Kidney epithelial cell (primary cell): ENCODE measurements around the gene CATSPERD. TPM values are rescaled to one million over a fixed set of nuclear protein-coding genes. Genes with fewer than 3 reads are reported as not detected.
"Not testable (repeated sequence)": the region's sequence is repeated elsewhere in the genome, so short reads cannot be mapped to it uniquely, and the experiment has no call there.

Experiments used
- DNase-seq: peaks from one replicate; pipeline ENCODE4 v3.0.0-alpha.2; 2010; ENCODE audit warnings: low read depth
- H3K27me3 ChIP-seq: 2 replicates; pipeline ENCODE4 v1.6.0; 2011; ENCODE audit warnings: low read length; ENCODE audit not compliant: control insufficient read depth, insufficient read depth
- H3K36me3 ChIP-seq: 2 replicates; pipeline ENCODE4 v1.5.1; 2011; ENCODE audit warnings: low read length; ENCODE audit not compliant: control insufficient read depth, insufficient read depth
- H3K4me3 ChIP-seq: 2 replicates; pipeline ENCODE4 v1.5.1; 2011; ENCODE audit warnings: low read depth, mild to moderate bottlenecking, control low read depth, low read length
- total RNA-seq: library from RNA; depleted of rRNA; stranded (reverse); fragments of >200 nt; gene quantifications from 2 replicates; pipeline ENCODE4 v1.2.3, GENCODE V29; 2015
- TF ChIP-seq, protein P1 (sequence below): IDR thresholded peaks from 2 replicates; pipeline ENCODE4 v1.5.1; 2011; ENCODE audit warnings: mild to moderate bottlenecking, moderate library complexity, low read length, control low read depth, inconsistent platforms; ENCODE audit not compliant: insufficient read depth, poor library complexity, severe bottlenecking

CATSPERD gene
- total RNA-seq, 1 donor from 2014 or later = not detected

DNA sequence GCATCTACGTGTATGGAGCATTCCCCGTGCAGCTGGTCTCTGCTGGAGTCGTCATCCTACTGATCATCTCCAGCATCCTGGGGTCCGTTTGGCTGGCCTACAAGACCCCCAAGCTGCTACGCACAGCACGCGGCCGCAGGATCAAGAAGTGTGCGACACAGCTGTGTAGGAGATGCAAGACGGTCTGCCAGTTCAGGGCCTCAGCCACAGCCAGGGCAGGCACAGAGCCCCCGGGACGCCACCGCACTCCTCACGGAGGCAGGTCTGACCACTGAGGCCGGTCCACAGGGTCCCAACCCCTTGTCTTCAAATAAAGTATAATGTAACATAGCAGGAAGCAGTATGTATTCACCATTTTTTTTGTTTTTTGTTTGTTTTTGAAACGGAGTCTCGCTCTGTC, 58.0 kb downstream of the CATSPERD start:
- Histone ChIP-seq H3K4me3 (no peak overlapping the region), H3K36me3 (no peaks in the 10 kb centered on the region), H3K27me3 (peaks cover 8% of the 10 kb centered on the region)
- no peak for DNase-seq
- TF ChIP-seq, protein P1, sequence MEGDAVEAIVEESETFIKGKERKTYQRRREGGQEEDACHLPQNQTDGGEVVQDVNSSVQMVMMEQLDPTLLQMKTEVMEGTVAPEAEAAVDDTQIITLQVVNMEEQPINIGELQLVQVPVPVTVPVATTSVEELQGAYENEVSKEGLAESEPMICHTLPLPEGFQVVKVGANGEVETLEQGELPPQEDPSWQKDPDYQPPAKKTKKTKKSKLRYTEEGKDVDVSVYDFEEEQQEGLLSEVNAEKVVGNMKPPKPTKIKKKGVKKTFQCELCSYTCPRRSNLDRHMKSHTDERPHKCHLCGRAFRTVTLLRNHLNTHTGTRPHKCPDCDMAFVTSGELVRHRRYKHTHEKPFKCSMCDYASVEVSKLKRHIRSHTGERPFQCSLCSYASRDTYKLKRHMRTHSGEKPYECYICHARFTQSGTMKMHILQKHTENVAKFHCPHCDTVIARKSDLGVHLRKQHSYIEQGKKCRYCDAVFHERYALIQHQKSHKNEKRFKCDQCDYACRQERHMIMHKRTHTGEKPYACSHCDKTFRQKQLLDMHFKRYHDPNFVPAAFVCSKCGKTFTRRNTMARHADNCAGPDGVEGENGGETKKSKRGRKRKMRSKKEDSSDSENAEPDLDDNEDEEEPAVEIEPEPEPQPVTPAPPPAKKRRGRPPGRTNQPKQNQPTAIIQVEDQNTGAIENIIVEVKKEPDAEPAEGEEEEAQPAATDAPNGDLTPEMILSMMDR = no peak

DNA sequence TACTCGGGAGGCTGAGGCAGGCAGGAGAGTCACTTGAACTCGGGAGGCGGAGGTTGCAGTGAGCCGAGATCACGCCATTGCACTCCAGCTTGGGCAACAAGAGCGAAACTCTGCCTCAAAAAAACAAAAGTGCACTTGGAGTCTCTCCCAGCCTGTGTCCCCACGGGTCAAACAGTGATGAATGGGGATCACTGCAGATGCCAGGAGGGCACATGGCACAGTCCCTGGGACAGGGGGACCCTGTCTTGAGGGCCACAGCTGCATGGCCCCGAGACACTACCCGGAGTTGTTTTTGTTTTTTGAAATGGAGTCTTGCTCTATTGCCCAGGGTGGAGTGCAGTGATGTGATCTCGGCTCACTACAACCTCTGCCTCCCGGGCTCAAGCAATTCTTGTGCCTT, 60.5 kb downstream of the CATSPERD start:
- H3K36me3 ChIP-seq, DNase-seq, H3K4me3 ChIP-seq, H3K27me3 ChIP-seq: not testable (repeated sequence)

DNA sequence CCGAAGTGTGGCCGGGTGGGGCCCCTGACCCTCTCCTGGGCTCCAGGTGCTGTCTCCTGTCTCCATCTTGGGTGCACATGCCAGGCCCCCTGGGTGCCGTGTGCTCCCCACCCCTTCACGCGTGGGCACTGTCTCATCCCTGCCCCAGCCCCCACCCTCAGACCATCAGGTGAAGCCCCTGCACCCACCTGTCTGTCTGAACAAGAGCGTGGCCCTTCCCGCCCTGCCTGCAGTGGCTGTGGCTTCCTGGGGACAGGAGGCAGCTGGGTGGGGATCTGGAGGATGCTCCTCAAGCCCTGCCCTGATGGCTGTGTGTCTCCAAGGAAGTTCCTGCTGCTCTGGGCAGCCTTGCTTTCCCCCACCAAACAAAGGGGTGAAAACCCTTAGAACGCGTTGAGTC, 61.9 kb downstream of the CATSPERD start:
- Histone ChIP-seq H3K27me3 (no peaks in the 10 kb centered on the region), H3K36me3 (peaks cover 2% of the 10 kb centered on the region), H3K4me3 (no peak overlapping the region)
- DNase-seq = no peak
- TF ChIP-seq, protein P1 = no peak

DNA sequence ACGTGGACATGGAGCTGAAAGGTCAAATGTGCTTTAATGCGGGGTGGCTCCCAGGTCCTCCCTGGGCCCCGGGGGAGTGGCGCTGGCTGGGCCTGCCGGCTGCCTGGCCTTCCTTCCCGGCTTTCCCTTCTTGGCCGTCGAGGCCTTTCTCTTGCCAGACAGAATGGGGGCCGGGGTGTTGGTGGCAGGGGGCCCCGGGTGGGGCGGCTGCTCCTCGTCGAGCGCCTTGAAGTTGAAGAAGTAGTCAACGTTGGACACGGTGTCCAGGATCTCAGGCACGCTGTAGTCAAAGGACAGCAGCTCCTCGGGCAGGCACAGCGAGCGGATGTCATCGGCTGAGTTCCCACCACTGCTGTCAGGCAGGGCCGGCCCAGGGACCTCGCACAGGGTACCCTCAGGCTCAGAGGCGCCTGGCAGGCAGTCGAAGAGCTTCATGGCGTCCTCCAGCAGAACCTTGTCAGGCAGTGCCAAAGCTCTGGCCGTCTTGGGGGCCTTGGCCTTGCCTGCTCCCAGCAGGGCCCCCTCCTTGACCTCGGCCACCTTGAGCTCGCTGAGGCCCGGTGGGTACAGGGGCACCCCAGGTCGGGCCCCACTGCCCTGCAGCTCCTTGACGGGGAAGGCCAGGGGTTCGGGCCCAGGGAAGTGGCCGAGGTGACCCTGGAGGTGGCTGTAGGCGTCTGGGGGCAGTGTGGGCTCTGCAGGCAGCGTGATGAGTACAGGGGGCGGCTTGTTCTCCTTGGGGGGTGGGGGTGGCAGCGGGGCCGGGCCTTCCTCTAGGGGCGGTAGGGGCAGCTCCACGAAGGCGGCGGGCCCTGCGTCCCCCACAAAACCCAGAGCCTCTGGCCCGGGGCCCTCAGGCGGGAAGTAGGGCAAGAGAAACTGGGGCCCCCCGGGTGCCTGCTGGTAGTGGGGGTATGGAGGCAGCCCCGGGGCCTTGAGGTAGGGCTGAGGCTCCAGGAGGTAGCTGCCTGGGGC, 62.8 kb downstream of the CATSPERD start:
- TF ChIP-seq, protein P1 = no peak
- no peaks in the 10 kb centered on the region for H3K27me3 ChIP-seq
- H3K4me3 ChIP-seq = no peak overlapping the region
- H3K36me3 ChIP-seq = peaks cover 3% of the 10 kb centered on the region
- no peak for DNase-seq

DNA sequence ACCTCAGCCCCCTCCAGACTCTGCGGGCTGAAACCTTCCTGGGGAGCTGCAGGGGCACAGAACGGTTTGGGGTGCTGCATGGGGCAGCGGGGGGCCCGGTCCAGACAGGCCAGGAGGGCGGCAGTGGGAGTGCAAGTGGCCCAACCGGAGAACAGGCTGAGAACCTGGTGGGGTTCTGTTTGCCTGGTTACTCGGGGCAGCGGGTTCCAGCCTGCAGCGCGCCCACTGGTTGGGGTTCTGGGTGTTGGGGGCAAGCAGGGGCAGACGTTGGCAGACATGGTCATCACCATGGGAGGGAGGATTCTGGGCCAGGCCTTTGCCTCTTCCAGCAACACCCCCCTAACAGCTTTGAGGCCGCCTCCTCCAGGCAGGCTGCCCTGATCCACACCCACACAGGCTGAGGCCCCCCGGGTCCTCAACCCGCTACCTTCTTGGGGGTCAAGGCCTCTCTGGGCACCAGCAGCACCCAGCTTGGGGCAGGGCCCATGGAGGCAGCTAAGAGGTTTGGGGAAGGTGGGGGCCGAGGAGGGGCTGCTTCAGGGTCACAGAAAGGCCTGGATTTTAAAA, 64.2 kb downstream of the CATSPERD start, which contains the start of gene PRR22:
Gene PRR22, minus strand, starts transcription at position 166 of the 567 bp plus-strand sequence. Its CDS starts 86 bp downstream, at position 80.
- Histone ChIP-seq H3K36me3 (peaks cover 3% of the 10 kb centered on the region), H3K27me3 (no peaks in the 10 kb centered on the region), H3K4me3 (no peak within 1 kb of the TSS)
- DNase-seq = no peak
- TF ChIP-seq, protein P1 = no peak

DNA sequence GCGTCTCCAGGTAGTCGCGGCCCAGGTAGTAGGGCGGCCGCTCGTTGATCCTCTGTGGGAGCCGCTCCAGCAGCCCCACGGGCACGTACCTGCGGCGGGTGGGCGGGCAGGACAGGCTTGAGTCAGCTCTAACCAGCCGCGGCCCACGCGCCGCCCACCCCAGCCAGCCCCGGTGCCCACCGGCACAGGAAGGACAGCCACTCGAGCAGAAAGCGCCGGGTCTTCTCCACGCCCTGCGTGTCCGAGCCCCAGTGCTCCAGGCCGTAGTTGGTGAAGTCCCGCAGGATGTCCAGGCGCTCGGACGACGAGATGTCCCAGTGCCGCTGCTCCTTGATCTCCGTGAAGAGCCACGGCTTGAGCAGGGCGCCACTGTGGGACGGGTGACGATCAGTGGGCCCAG, 65.0 kb downstream of the CATSPERD start:
- Histone ChIP-seq H3K27me3 (no peaks in the 10 kb centered on the region), H3K36me3 (peaks cover 3% of the 10 kb centered on the region), H3K4me3 (no peak overlapping the region)
- TF ChIP-seq, protein P1 = no peak
- no peak for DNase-seq
